Measurements from ENCODE around the gene SHANK2.

Gene SHANK2

GRCh38 chr11:71252269-71252769, at the start of gene SHANK2:
Gene SHANK2, minus strand, starts transcription at chr11:71252577. Its CDS starts 105,251 bp downstream, at chr11:71147326.
- no peak for DNase-seq (ENCODE audit: low read depth)

GRCh38 chr11:71301858-71302533, 49.6 kb upstream of the SHANK2 start:
- DNase-seq (ENCODE audit: low read depth), result no peak

GRCh38 chr11:71301046-71301857, 48.9 kb upstream of the SHANK2 start:
- DNase-seq (ENCODE audit: low read depth), result no peak

DNA sequence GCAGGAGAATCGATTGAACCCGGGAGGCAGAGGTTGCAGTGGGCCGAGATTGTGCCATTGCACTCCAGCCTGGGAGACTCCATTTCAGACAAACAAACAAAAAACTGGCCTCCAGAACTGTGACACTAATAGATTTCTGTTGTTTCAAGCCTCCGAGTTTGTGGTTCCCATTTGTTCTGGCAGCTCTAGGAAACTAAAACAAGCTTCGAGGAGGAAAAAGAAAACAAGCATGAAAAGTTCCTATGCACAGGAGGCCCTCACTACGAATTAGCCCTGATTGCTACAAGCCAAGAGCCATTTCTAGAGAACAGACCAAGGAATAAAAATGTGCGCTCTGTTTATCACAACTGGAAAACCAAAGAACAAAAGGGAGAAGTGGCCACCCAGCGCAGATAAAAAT, 47.8 kb upstream of the SHANK2 start:
- DNase-seq (ENCODE audit: low read depth), result no peak

DNA sequence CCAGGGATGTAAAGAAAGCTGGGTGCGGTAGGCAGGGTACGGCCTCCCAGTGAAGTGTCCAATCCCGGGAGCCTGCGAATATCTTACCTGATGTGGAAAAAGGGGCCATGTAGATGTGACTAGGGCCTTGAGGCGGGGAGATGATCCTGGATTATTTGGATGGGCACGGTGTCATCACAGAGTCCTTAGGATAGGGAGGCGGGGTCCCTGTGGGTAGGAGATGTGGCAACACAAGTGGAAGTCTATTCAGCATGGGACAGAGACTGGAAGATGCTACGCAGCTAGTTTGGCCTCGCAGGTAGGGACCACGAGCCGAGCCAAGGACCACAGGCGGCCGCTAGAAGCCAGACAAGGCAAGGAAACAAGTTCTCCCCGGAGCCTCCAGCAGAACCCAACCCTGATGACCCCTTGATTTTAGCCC, 46.4 kb upstream of the SHANK2 start:
- no peak for DNase-seq (ENCODE audit: low read depth)

DNA sequence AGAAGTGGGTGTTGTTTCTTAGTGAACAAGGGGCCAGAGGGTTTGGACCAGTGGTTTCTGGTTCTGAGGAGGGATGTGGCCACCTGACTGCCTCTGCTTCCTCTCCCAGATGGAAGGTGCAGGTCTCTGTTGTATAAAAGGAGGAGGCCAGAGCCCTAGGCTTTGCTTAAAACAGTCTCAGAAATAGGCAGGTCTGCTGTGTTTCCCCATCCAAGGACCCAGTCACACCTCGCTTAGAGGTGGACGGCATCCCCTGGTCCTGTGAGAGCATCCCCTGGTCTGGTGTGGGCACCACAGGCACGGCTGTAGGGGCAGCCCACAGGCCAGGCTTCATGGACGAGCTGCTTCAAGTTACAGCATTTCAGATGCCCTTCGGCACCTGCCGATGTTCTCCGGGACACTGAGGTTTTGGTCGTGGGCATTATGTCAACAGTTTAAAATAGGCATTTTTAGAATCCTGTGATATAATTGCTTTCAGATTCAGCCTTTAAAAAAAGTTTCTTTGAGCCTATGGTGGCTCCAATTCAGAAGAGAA, 45.7 kb upstream of the SHANK2 start:
- no peak for DNase-seq (ENCODE audit: low read depth)

GRCh38 chr11:71294846-71295600, 42.6 kb upstream of the SHANK2 start:
- DNase-seq (ENCODE audit: low read depth), result no peak

DNA sequence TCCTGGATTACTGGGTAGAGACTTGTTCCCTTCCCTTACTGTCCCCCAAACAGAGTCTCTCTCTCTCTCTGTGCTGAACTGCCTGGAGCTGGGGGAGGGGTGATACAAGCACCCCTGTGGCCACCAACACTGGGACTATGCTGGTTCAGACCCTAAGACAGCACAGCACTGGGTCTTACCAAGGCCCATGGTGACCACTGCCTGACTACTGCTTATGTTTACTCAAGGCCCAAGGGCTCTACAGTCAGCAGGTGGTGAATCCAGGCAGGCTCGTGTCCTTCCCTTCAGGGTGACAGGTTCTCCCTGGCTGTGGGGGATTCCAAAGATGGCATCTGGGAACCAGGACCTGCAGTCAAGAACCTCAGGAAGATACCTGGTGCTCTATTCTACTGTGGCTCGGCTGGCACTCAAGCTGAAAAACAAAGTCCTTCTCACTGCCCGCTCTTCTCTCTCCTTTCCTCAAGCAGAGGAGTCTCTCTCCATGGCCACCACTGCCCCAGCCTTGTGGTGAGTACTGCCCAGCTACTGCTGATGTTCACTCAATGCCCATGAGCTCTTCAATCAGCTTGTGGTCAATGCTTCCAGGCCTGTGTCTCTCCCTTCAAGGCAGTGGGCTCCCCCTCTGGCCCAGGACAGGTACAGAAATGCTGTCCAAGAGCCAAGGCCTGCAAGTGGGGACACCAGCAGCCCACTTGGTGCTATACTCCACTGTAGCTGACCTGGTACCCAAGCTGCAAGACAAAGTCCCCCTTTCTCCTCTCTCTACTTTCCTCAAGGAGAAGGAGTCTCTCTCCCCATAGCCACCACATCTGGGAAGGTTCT, 41.8 kb upstream of the SHANK2 start:
- DNase-seq (ENCODE audit: low read depth), result no peak

- no peak for DNase-seq (ENCODE audit: low read depth)
These were observed 34.6 kb upstream of the SHANK2 start for GRCh38 chr11:71286701-71287643.

DNA sequence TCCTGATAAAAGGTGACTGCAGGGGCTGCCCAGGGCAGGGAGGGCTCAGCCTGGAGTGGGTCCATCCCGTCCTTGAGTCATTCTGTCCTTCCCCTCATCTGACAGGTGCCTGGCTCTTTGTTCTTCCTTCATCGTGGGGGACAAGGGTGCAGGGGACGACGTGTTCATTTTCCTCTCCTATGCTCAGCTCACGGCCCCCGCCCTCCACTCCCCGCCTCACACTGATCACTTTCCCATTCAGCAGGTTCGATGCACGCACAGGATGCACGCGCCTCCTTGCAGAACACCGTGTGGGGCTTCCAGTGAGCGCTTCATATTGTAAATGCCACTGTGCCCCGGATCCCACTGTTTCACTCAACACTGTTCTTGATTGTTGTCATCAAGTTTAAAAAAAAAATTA, 32.7 kb upstream of the SHANK2 start:
- no peak for DNase-seq (ENCODE audit: low read depth)

- DNase-seq (ENCODE audit: low read depth), result no peak
These were observed 32.2 kb upstream of the SHANK2 start for GRCh38 chr11:71284525-71285092.

DNA sequence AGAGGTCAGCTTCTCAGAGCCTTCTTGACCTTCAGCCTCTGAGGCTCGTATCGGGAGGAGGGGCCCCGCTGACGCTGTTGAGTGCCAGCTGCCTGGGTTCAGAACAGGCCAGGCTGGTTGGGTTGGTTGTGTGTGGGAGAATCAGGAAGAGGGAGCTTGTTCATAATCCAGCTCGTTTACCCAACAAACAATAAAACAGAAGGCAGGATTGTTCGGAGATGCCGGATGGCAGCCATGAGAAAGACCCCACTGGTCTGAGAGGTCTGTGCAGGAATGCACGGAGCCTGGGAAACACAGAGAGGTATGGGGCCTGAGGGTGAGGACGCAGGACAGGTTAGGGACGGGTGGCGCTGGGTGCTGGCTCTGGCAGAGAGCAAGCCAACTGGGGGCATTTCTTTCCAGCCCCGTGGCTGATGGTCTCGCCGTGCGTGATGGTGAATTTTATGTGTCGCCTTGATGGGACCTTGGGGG, 31.6 kb upstream of the SHANK2 start:
- no peak for DNase-seq (ENCODE audit: low read depth)

DNA sequence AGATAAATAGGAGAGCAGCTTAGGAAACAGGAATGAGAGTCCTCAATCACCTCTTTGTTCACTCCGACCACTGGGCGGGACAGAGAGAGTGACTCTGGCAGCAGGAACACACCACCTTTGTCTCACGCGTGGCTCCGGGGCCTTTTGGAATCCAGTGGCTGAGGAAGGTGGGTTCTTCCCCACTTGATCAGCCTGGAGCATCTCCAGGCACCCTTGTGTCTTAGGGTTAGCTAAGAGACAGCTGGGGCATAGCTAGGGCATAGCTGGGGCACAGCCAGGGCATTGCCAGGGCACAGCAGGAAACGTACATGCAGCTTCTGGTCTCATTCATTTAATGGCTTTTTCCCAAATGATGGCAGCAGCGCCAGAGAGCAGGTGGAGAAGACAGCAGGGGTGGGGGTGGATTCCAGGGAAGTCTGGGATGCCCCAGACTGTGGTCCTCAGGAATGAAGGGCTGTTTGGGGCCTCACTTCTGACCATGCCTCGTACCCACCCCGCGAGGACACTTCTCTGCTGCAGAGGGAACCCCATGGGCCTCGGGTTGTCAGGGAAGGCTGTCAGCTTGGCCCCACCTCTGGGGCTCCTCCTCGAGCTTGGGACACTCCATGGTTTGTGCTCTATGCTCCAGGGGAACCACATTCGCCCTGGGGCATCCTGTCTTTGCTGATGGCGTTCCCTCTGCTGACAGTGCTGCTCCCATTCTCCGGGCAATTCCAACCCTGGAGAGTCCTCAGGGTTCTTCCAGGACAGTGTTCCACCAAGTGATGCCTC, 30.4 kb upstream of the SHANK2 start:
- no peak for DNase-seq (ENCODE audit: low read depth)

DNA sequence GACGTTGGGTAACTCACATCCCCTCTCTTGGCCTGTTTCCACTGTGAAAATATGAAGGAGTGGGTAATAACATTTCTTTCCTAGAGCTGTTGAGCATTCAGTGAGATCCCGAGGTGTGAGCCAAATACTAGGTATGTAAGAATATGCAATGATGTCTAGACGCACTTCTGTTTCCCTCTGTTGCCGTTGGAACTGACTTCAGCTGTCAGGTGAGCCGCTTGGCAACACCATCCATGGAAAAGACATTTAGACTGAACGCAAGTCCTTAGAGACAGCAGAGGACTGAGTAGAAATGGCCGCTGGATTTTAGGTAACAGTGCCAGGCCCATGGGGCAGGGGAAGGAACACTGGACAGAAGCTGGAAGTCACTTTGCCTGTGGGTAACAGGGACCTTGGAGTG, 29.5 kb upstream of the SHANK2 start:
- DNase-seq (ENCODE audit: low read depth), result no peak

GRCh38 chr11:71281204-71281603, 28.8 kb upstream of the SHANK2 start:
- DNase-seq (ENCODE audit: low read depth), result no peak

- DNase-seq (ENCODE audit: low read depth), result no peak
These were observed 27.7 kb upstream of the SHANK2 start for GRCh38 chr11:71279916-71280645.

GRCh38 chr11:71272161-71272560, 19.8 kb upstream of the SHANK2 start:
- DNase-seq (ENCODE audit: low read depth), result no peak

All from stimulated activated CD8-positive, alpha-beta memory T cell treated with anti-CD3 and anti-CD28 coated beads, Interleukin-12 subunit alpha, Interleukin-12 subunit beta, amount 100 ng/mL, for 4 hours (primary cell).